ENCODE measurements around the gene RYR3.

Gene RYR3

DNA sequence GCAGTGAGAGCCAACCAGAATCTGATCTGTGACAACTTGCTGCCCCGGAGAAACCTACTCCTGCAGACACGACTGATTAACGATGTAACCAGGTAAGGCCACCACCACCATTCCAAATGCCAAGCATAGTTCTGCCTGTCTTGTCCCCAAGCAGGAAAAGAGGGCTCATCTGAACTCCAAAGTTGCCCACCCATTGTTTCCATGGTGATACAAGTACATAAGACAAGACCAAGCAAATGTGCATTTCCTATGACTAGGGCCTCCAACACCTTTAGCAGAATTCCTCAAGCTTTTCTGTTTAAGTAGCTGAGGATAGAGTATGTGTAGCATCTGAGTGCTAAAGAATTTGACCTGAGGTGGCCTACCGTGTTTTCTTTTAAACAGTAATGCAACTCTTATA is 290.7 kb downstream of the RYR3 start:
- H3K9me3 ChIP-seq (ENCODE audit: control insufficient read depth in 5 of 5, low read length in 5 of 5) = no peaks in the 10 kb centered on the region
- no peaks in the 10 kb centered on the region for H3K4me1 ChIP-seq (ENCODE audit: control insufficient read depth in 5 of 5, insufficient read depth in 5 of 5, low read length in 5 of 5)
- H3K4me3 ChIP-seq (ENCODE audit: low read depth in 1 of 5, low read length in 5 of 5) = no peak overlapping the region
- no peak overlapping the region for H3K9ac ChIP-seq (ENCODE audit: low read length in 5 of 5)
- no peak overlapping the region for H3K27ac ChIP-seq (ENCODE audit: low read depth, low read length)
- no peaks in the 10 kb centered on the region for H3K36me3 ChIP-seq (ENCODE audit: control insufficient read depth in 5 of 5, insufficient read depth in 5 of 5, low read length in 5 of 5)
- H3K27me3 ChIP-seq (ENCODE audit: control insufficient read depth in 5 of 5, insufficient read depth in 4 of 5, low read length in 5 of 5) = peaks cover 0 to 7% (median 0%) of the 10 kb centered on the region in 5 donors

DNA sequence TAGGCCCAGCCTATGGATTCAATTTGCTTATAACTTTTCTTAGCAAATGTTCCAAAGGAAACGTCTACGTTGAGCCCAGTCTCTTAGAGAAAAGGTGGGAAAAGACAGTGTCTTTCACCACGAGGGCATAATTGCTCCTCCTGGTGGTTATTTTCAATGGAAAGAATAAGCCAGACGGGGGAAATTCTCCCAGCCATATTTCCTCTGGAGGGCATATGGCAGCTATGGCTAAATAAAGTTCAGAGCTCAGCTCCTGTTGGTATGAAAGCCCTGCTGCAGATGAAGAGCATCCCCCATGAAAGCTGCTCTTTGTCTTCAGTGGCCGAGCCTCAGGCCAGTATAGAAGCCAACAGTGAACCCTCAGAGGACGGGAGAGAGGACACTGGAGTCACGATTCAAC is 297.9 kb downstream of the RYR3 start:
- H3K27ac ChIP-seq (ENCODE audit: low read depth, low read length) = no peak overlapping the region
- H3K4me3 ChIP-seq (ENCODE audit: low read depth in 1 of 5, low read length in 5 of 5) = no peak overlapping the region
- no peaks in the 10 kb centered on the region for H3K4me1 ChIP-seq (ENCODE audit: control insufficient read depth in 5 of 5, insufficient read depth in 5 of 5, low read length in 5 of 5)
- no peaks in the 10 kb centered on the region for H3K9me3 ChIP-seq (ENCODE audit: control insufficient read depth in 5 of 5, low read length in 5 of 5)
- H3K27me3 ChIP-seq (ENCODE audit: control insufficient read depth in 5 of 5, insufficient read depth in 4 of 5, low read length in 5 of 5) = no peaks in the 10 kb centered on the region
- H3K36me3 ChIP-seq (ENCODE audit: control insufficient read depth in 5 of 5, insufficient read depth in 5 of 5, low read length in 5 of 5) = no peaks in the 10 kb centered on the region
- no peak overlapping the region for H3K9ac ChIP-seq (ENCODE audit: low read length in 5 of 5)

DNA sequence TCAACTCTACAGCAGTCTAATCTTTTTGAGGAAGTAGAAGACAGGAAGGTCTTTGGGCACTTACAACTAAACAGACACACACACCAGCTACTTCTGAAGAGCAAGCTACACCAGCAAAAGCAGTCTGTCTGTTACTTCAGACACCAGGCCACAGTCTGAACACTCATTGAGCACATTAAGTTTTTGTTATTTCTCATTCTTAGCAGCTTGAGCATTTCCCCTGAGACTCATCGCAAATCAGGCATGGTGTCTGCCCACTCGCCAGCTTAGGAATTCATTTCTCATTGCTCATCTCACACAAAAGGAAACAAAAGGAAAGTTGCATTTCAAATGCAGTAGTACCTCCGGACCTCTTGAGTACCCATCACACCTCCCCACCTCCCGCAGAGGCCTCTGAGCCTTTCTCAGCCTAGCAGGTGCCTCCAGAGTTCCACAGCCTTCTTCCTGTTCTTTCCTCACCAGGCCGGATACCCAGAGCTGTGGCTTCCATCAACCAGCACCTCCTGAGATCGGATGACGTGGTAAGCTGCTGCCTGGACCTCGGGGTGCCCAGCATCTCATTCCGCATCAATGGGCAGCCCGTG is 302.0 kb downstream of the RYR3 start:
- no peaks in the 10 kb centered on the region for H3K9me3 ChIP-seq (ENCODE audit: control insufficient read depth in 5 of 5, low read length in 5 of 5)
- H3K4me3 ChIP-seq (ENCODE audit: low read depth in 1 of 5, low read length in 5 of 5) = no peak overlapping the region
- no peaks in the 10 kb centered on the region for H3K36me3 ChIP-seq (ENCODE audit: control insufficient read depth in 5 of 5, insufficient read depth in 5 of 5, low read length in 5 of 5)
- H3K27me3 ChIP-seq (ENCODE audit: control insufficient read depth in 5 of 5, insufficient read depth in 4 of 5, low read length in 5 of 5) = no peaks in the 10 kb centered on the region
- H3K9ac ChIP-seq (ENCODE audit: low read length in 5 of 5) = no peak overlapping the region
- H3K4me1 ChIP-seq (ENCODE audit: control insufficient read depth in 5 of 5, insufficient read depth in 5 of 5, low read length in 5 of 5) = no peaks in the 10 kb centered on the region
- no peak overlapping the region for H3K27ac ChIP-seq (ENCODE audit: low read depth, low read length)

DNA sequence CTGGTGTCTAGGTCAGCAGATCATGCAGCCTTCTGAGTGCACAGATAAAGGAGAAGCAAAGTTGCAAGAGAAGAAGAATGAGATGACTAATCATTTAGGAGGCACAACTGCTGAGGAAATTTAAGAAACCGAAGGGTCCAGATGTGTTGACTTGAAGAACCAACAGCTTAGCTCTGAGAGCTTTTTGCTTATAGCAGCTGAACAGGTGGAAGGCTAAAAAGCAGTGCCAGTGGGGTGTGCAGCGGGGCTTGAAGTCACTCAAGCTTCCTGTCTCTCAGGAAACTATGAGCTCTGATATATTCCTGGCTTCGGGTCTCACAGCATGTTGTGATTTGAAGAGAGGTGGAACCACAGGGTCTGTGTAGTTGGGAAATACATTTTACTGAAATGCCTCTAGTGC is 305.7 kb downstream of the RYR3 start:
- Histone ChIP-seq H3K9ac (ENCODE audit: low read length in 5 of 5) (no peak overlapping the region), H3K27me3 (ENCODE audit: control insufficient read depth in 5 of 5, insufficient read depth in 4 of 5, low read length in 5 of 5) (no peaks in the 10 kb centered on the region), H3K4me1 (ENCODE audit: control insufficient read depth in 5 of 5, insufficient read depth in 5 of 5, low read length in 5 of 5) (no peaks in the 10 kb centered on the region), H3K27ac (ENCODE audit: low read depth, low read length) (no peak overlapping the region), H3K9me3 (ENCODE audit: control insufficient read depth in 5 of 5, low read length in 5 of 5) (no peaks in the 10 kb centered on the region), H3K36me3 (ENCODE audit: control insufficient read depth in 5 of 5, insufficient read depth in 5 of 5, low read length in 5 of 5) (no peaks in the 10 kb centered on the region), H3K4me3 (ENCODE audit: low read depth in 1 of 5, low read length in 5 of 5) (no peak overlapping the region)

DNA sequence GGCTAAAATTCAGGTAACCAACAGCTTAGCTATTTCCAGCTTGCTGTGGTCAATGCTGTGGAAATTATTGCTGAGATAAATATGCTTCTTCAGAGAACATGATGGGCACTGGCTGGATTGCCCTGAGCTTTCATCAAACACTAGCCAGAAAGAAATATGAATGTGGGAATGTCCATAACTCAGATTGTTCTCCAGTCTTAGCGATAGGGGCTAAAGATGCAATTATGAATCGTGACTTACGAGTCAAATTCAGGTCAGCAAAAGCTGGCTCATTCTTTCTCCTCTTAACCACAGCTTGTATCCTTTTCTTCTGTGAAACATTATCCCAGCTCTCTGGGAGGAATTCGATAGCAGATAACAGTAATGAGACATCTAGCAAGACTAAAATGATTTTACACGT is 307.6 kb downstream of the RYR3 start:
- Histone ChIP-seq H3K27ac (ENCODE audit: low read depth, low read length) (no peak overlapping the region), H3K36me3 (ENCODE audit: control insufficient read depth in 5 of 5, insufficient read depth in 5 of 5, low read length in 5 of 5) (no peaks in the 10 kb centered on the region), H3K9me3 (ENCODE audit: control insufficient read depth in 5 of 5, low read length in 5 of 5) (no peaks in the 10 kb centered on the region), H3K4me3 (ENCODE audit: low read depth in 1 of 5, low read length in 5 of 5) (no peak overlapping the region), H3K27me3 (ENCODE audit: control insufficient read depth in 5 of 5, insufficient read depth in 4 of 5, low read length in 5 of 5) (no peaks in the 10 kb centered on the region), H3K4me1 (ENCODE audit: control insufficient read depth in 5 of 5, insufficient read depth in 5 of 5, low read length in 5 of 5) (no peaks in the 10 kb centered on the region), H3K9ac (ENCODE audit: low read length in 5 of 5) (no peak overlapping the region)

DNA sequence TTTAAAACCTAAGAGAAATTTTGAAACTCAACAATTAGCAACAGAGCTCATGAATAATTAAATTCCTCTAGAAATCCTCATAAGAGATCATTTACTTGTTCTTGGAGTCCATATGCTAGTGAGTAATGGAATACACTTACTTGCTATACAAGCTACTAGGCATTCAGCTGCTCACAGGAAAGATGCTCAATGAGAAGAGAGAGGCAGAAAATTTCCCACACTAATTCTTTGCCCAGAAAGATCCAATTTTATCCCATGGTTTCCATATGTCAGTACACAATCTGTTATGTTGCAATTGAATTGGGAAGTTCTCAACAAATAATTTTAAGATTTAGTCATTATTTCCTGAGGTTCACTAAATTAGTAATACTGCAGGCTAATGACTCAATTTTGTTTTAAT is 310.4 kb downstream of the RYR3 start:
- no peaks in the 10 kb centered on the region for H3K4me1 ChIP-seq (ENCODE audit: control insufficient read depth in 5 of 5, insufficient read depth in 5 of 5, low read length in 5 of 5)
- no peaks in the 10 kb centered on the region for H3K9me3 ChIP-seq (ENCODE audit: control insufficient read depth in 5 of 5, low read length in 5 of 5)
- no peak overlapping the region for H3K9ac ChIP-seq (ENCODE audit: low read length in 5 of 5)
- H3K36me3 ChIP-seq (ENCODE audit: control insufficient read depth in 5 of 5, insufficient read depth in 5 of 5, low read length in 5 of 5) = no peaks in the 10 kb centered on the region
- no peak overlapping the region for H3K4me3 ChIP-seq (ENCODE audit: low read depth in 1 of 5, low read length in 5 of 5)
- H3K27ac ChIP-seq (ENCODE audit: low read depth, low read length) = no peak overlapping the region
- H3K27me3 ChIP-seq (ENCODE audit: control insufficient read depth in 5 of 5, insufficient read depth in 4 of 5, low read length in 5 of 5) = no peaks in the 10 kb centered on the region

DNA sequence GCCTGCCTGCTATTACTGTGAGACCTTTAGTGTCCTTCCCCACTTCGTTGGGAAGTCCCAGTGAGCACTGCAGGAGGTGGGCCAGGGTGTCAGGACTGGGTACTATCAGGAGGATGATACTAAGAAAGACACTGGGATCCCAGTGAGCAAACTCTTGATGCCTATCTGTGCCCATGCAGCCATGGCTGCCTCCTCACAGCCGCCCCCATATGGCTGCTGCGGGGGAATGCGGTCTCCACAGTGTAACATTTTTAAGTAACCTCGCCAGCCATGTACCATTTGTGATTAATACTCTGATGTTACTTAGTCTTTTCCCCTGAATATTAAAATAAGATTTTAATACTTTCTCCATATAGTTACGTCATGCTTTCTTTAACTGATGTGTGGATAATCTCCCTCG is 312.2 kb downstream of the RYR3 start:
- no peaks in the 10 kb centered on the region for H3K36me3 ChIP-seq (ENCODE audit: control insufficient read depth in 5 of 5, insufficient read depth in 5 of 5, low read length in 5 of 5)
- no peak overlapping the region for H3K9ac ChIP-seq (ENCODE audit: low read length in 5 of 5)
- no peaks in the 10 kb centered on the region for H3K9me3 ChIP-seq (ENCODE audit: control insufficient read depth in 5 of 5, low read length in 5 of 5)
- no peaks in the 10 kb centered on the region for H3K27me3 ChIP-seq (ENCODE audit: control insufficient read depth in 5 of 5, insufficient read depth in 4 of 5, low read length in 5 of 5)
- no peak overlapping the region for H3K4me3 ChIP-seq (ENCODE audit: low read depth in 1 of 5, low read length in 5 of 5)
- H3K27ac ChIP-seq (ENCODE audit: low read depth, low read length) = no peak overlapping the region
- H3K4me1 ChIP-seq (ENCODE audit: control insufficient read depth in 5 of 5, insufficient read depth in 5 of 5, low read length in 5 of 5) = no peaks in the 10 kb centered on the region

DNA sequence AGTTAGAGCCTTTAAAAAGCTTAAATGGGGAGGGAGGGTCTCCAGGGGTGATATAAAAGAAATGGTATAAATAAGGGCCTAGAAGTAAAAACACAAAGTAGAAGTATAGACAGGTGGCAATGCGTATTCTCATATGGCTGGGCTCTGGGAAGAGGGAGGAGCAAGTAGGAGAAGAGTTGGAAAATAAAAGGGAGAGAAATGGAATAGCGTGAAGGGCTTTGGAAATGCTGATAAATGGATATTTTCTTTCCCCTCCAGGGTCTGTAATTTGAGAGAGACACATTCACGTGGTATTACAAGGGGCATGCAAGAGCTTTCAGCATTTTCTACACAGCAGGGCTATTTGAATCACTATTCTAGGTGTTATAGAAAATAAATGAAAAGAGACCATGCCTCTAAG is 313.7 kb downstream of the RYR3 start:
- Histone ChIP-seq H3K27ac (ENCODE audit: low read depth, low read length) (no peak overlapping the region), H3K4me3 (ENCODE audit: low read depth in 1 of 5, low read length in 5 of 5) (no peak overlapping the region), H3K36me3 (ENCODE audit: control insufficient read depth in 5 of 5, insufficient read depth in 5 of 5, low read length in 5 of 5) (no peaks in the 10 kb centered on the region), H3K9me3 (ENCODE audit: control insufficient read depth in 5 of 5, low read length in 5 of 5) (no peaks in the 10 kb centered on the region), H3K9ac (ENCODE audit: low read length in 5 of 5) (no peak overlapping the region), H3K27me3 (ENCODE audit: control insufficient read depth in 5 of 5, insufficient read depth in 4 of 5, low read length in 5 of 5) (no peaks in the 10 kb centered on the region), H3K4me1 (ENCODE audit: control insufficient read depth in 5 of 5, insufficient read depth in 5 of 5, low read length in 5 of 5) (no peaks in the 10 kb centered on the region)

DNA sequence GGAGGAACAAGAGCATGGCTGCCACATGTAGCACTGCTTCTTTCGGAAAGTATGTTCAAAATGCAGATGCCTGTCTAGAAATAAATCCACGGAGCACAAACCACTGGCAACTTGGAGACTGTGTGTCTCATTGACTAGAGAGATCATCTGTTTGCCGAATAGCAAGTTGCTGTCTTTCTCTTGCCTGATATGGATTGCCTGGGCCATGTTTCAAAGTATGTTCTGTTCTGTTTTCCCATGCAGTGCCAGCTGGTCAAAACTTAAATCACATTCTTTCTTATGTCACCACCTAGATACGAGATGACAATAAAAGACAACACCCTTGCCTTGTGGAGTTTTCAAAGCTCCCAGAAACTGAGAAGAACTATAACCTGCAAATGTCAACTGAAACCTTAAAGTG is 318.9 kb downstream of the RYR3 start:
- no peaks in the 10 kb centered on the region for H3K9me3 ChIP-seq (ENCODE audit: control insufficient read depth in 5 of 5, low read length in 5 of 5)
- H3K9ac ChIP-seq (ENCODE audit: low read length in 5 of 5) = no peak overlapping the region
- H3K4me3 ChIP-seq (ENCODE audit: low read depth in 1 of 5, low read length in 5 of 5) = no peak overlapping the region
- no peaks in the 10 kb centered on the region for H3K27me3 ChIP-seq (ENCODE audit: control insufficient read depth in 5 of 5, insufficient read depth in 4 of 5, low read length in 5 of 5)
- H3K27ac ChIP-seq (ENCODE audit: low read depth, low read length) = no peak overlapping the region
- no peaks in the 10 kb centered on the region for H3K36me3 ChIP-seq (ENCODE audit: control insufficient read depth in 5 of 5, insufficient read depth in 5 of 5, low read length in 5 of 5)
- H3K4me1 ChIP-seq (ENCODE audit: control insufficient read depth in 5 of 5, insufficient read depth in 5 of 5, low read length in 5 of 5) = no peaks in the 10 kb centered on the region

DNA sequence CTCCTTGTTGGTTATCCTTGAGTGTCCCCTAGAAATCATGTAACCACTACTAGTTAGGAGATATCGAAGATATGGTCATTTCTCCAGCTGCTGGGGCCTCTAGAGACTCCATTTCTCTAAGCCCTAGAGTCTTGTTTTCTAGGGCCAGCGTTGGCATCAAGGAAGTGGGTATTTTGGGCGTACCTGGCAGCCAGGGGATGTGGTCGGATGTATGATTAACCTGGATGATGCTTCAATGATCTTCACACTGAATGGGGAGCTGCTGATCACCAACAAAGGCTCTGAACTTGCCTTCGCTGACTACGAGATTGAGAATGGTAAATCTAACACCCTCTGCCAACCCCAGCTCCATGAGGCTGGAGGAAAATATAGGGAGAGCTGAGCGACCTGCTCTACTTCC is 325.5 kb downstream of the RYR3 start:
- H3K27me3 ChIP-seq (ENCODE audit: control insufficient read depth in 5 of 5, insufficient read depth in 4 of 5, low read length in 5 of 5) = peaks cover 0 to 8% (median 0%) of the 10 kb centered on the region in 5 donors
- peaks cover 0 to 5% (median 0%) of the 10 kb centered on the region in 5 donors for H3K4me1 ChIP-seq (ENCODE audit: control insufficient read depth in 5 of 5, insufficient read depth in 5 of 5, low read length in 5 of 5)
- no peak overlapping the region for H3K9ac ChIP-seq (ENCODE audit: low read length in 5 of 5)
- no peak overlapping the region for H3K27ac ChIP-seq (ENCODE audit: low read depth, low read length)
- H3K36me3 ChIP-seq (ENCODE audit: control insufficient read depth in 5 of 5, insufficient read depth in 5 of 5, low read length in 5 of 5) = no peaks in the 10 kb centered on the region
- H3K4me3 ChIP-seq (ENCODE audit: low read depth in 1 of 5, low read length in 5 of 5) = no peak overlapping the region
- H3K9me3 ChIP-seq (ENCODE audit: control insufficient read depth in 5 of 5, low read length in 5 of 5) = no peaks in the 10 kb centered on the region

DNA sequence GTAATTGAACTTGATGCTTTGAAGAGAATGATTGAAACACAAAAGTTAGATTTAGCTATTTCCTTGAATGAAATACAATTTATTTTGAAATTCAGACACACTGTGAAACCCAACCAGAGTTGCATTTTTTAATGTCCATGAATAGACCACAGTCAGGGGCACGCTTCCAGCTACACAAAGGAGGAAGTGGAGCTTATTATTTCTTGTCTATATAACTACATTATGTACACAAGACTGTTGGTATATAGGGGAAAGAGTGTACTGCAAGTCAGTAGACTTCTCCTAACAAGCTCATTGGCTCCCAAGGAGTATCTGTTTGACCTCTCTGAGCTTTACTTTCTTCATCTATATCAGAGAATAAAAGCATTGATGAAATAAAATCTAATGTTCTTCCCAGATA is 326.2 kb downstream of the RYR3 start:
- Histone ChIP-seq H3K4me3 (ENCODE audit: low read depth in 1 of 5, low read length in 5 of 5) (no peak overlapping the region), H3K9ac (ENCODE audit: low read length in 5 of 5) (no peak overlapping the region), H3K27me3 (ENCODE audit: control insufficient read depth in 5 of 5, insufficient read depth in 4 of 5, low read length in 5 of 5) (peaks cover 0 to 11% (median 2%) of the 10 kb centered on the region in 5 donors), H3K27ac (ENCODE audit: low read depth, low read length) (no peak overlapping the region), H3K9me3 (ENCODE audit: control insufficient read depth in 5 of 5, low read length in 5 of 5) (no peaks in the 10 kb centered on the region), H3K4me1 (ENCODE audit: control insufficient read depth in 5 of 5, insufficient read depth in 5 of 5, low read length in 5 of 5) (peaks cover 0 to 5% (median 0%) of the 10 kb centered on the region in 5 donors), H3K36me3 (ENCODE audit: control insufficient read depth in 5 of 5, insufficient read depth in 5 of 5, low read length in 5 of 5) (no peaks in the 10 kb centered on the region)

Data from subcutaneous abdominal adipose tissue (tissue), 5 donors.